ENCODE measurements around the gene CGGBP1.

DNA sequence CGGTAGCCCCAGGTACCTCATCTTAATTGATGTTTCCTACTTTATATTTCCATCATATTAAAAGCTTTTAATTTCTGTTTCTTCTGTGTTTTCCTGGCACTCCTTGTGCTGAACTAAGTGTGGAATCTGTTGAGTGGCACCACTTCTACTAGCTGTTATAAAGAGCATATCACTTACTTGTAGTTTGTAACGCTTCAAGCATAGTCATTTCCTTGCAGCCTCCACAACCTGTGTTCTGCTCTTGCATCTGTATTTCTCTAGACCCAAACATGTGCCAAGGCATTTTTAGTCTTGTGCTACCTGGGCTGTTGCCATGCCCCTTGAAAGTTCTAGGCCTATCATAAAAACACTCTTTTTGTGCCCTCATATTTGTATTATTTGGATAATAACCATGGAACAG, 16.3 kb upstream of the CGGBP1 start:
- TF ChIP-seq EZH2 (IDR thresholded peaks at IDR 0.05; ENCODE audit: borderline replicate concordance, low read depth, low read length, poor library complexity, severe bottlenecking) = no peak
- TF ChIP-seq, protein P1, sequence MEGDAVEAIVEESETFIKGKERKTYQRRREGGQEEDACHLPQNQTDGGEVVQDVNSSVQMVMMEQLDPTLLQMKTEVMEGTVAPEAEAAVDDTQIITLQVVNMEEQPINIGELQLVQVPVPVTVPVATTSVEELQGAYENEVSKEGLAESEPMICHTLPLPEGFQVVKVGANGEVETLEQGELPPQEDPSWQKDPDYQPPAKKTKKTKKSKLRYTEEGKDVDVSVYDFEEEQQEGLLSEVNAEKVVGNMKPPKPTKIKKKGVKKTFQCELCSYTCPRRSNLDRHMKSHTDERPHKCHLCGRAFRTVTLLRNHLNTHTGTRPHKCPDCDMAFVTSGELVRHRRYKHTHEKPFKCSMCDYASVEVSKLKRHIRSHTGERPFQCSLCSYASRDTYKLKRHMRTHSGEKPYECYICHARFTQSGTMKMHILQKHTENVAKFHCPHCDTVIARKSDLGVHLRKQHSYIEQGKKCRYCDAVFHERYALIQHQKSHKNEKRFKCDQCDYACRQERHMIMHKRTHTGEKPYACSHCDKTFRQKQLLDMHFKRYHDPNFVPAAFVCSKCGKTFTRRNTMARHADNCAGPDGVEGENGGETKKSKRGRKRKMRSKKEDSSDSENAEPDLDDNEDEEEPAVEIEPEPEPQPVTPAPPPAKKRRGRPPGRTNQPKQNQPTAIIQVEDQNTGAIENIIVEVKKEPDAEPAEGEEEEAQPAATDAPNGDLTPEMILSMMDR (conservative IDR thresholded peaks at IDR 0.05; ENCODE audit: low read depth, low read length) = no peak

All from A673 (cell line).